ENCODE measurements around the gene KCNJ4.
"Not testable (repeated sequence)": the region's sequence is repeated elsewhere in the genome, so short reads cannot be mapped to it uniquely, and the experiment has no call there.

Gene KCNJ4

DNA sequence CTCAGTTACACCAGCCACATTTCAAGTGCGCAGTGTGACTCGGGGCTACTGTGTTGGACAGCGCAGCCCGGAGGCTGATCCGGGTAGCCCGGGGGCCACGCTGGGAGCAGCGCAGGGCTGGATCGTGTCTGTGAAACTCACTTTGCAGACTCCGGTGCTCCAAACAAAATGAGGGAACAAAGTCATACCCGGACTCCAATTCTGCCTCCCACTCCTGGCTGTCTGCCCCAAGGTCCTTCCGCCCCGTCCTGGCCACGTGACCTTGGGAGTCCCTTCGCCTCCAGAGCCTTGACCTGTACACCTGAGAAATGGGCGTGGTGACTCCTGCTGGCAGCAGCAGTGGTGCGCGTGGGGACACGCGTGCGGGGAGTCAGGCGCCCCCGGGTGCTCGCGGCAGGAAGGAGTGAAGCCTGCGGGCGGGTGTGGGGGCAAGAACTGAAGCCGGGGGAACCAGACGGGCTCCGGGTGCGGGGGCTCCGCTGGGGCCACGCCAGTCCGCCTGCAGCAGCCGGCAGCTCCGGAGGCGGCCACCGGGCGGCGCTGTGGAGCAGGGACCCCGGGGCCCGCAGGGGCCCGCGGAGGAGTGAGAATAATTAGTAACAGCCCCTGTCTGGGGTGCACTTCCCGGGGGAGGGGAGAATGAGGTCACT is 42.4 kb downstream of the KCNJ4 start:
- peak; percentile 86 for DNase-seq

DNA sequence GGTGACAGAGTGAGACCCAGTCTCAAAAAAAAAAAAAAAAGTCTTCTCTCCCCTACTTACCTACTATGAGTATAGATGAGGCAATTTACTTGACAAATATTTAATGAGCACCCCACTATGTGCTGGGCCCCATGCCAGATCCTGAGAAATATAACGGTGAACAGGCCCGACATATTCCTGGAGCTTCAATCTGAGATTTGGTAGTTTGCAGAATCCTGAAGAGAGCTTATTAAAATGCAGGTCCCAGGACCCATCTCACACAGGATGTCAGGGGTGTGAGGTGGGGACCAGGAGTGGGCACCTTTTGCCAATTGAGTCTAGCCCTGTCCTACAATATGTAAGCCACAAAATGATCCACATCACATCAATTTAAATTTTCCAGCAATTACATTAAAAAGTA is 44.0 kb downstream of the KCNJ4 start:
- no peak for DNase-seq

DNA sequence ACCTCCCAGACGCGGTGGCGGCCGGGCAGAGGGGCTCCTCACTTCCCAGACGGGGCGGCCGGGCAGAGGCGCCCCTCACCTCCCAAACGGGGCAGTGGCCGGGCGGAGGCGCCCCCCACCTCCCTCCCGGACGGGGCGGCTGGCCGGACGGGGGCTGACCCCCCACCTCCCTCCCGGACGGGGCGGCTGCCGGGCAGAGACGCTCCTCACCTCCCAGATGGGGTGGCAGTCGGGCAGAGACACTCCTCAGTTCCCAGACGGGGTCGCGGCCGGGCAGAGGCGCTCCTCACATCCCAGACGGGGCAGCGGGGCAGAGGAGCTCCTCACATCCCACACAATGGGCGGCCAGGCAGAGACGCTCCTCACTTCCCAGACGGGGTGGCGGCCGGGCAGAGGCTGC is 45.1 kb downstream of the KCNJ4 start:
- DNase-seq: not testable (repeated sequence)

DNA sequence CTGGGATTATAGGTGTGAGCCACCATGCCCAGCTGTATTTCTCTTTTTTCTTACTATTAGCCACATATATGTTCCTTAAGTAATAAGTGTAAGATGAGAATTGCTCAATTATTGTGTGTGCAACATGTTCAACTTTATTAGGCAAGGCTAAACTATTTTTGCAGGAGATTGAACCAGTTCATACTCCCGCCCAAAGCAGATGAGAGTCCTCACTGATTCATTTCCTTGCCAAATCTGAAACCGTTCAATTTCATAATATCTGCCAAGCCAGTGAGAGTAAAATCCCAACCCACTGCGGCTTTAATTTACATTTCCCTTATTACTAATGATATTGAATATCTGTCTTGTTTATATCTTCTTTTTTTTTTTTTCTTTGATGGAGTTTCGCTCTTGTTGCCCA is 48.4 kb downstream of the KCNJ4 start:
- no peak for DNase-seq

DNA sequence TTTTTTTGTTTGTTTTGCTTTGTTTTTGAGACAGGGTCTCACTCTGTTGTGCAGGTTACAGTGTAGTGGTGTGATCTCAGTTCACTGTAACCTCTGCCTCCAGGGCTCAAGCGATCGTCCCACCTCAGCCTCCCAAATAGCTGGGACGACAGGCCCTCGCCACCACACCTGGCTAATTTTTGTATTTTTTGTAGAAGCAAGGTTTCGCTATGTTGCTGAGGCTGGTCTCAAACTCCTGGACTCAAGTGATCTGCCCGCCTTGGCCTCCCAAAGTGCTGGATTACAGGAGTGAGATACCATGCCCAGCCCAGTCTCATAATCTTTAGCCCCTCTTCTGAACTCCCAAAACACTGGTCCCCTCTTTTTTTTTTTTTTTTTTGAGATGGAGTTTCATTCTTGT is 50.6 kb downstream of the KCNJ4 start:
- no peak for DNase-seq

DNA sequence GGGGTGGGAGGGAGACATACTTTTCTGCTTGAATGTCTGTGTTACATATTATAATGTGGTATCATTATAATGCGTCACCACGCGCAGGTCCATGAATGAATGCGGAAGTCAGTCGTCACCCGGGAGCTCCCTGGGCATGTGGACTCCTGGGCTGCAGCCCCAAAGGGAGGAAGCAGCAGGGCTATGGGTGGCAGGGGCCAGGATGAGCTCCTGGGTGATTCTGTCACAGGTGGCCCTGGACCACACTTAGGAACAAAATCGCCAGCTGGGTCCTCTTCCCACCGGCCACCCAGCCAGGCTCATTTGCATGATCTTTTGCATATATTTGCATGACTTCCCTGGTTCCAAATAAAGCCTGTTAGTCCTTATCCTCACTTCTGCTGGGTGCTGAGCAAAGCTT is 51.2 kb downstream of the KCNJ4 start:
- no peak for DNase-seq

DNA sequence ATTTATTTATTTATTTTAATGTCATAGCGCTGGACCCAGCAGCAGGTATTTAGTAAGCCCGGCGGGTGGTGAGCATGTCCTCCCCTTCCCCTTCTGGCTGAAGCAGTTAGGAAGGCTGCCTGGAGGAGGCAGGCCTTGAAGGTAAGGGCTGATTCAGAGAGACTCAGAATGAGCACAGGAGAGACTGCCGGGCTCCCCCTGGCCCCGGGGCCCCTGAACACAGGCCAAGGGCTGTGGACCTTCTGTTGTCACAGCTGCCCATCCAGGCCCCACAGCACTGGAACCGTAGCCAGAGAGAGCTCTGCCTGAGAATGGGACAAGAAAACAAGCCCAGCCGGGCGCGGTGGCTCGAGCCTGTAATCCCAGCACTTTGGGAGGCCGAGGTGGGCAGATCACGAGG is 52.8 kb downstream of the KCNJ4 start:
- no peak for DNase-seq

DNA sequence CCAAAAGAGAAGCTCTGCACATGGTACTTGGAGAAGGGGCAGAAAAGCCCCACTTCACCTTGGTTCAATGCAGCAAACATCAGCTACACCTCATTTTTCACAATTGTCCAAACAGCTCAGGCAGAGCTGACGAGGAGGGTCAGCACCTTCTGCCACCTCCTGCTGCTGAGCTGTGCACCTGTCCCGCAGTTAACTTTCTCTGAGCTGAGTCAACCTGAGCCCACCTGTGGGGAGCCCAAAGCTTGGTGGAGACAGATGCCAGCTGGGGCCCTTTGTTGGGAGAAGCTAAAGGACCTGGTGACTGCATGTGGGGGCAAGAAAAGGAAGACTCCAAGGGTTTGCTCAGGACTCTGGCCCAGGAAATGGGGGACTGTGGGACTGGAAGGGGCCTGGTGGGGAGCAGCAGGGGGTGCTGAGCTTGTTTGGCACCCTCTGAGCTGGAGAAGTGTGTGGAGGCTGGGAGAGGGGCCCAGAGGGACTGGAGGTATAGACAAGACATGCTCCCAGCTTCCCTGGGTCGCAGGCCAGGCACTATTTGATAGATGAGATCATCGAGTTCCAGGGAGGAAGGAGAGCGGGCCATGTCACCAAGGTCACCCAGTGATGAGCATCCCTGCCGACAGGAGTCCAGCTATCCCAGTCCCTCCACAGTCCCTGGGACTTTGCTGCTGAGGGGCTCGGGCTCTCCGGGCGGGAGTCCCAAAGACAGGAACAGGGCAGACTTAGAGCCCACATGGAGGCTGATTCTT is 53.5 kb downstream of the KCNJ4 start:
- DNase-seq: peak; percentile 86

DNA sequence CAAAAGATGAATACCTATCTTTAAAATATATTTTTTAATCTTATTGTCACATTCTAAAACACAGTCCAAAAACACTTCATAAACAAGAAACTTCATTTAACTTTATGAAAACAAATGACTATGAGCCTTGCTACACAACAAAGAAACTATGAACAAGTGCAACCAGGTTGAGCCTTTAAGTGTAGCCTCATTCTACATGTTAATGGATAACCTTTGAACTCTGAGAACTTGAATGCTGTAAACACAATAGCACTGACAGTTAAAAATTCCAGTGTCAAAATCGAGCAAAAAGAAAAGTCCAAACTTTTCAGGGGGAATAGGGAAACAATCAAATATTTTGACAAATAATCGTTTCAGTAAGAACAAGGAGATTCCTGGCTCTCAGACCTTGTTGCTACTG is 54.7 kb downstream of the KCNJ4 start:
- not testable (repeated sequence) for DNase-seq

DNA sequence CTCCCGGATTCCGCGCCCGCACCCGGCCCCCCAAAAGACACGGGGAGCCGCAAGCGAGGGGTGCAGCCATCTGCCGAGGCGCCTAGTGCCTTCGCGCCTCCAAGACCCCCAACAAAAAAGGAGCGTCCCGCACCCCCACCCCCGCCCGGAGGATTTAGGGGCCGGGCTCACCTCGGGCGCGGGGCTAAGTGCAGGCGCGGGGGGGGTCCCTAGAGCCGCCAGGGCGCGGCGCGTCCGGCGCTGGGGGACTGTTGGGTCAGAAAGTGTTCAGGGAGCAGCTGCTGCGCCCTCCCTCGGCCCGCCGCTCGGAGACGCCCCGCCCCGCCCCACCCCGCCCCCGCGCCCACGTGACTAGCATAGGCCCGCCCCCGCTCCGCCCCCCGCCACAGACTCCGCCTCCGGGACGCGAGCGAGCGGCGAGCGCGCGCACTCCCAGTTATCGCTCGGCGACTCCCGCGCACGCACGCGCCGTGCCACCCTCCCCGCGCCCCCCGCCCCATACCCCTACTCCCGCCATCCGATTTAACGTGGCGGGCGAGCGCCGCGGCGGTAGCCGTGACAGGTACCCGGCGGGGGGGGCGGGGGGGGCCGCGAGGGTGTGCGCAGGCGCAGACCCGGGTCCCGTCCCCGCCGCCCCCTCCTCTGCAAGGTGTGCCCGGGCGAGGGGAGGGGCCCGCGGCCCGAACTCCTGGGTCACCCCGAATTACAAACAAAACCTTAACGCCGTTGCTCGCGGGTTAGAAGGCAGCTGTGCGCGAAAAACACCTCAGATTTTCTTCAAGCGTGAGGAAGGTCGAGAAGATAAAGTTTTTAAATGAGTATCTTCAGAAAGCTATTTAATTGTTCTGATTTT is 56.2 kb downstream of the KCNJ4 start:
- peak; percentile 93 for DNase-seq

DNA sequence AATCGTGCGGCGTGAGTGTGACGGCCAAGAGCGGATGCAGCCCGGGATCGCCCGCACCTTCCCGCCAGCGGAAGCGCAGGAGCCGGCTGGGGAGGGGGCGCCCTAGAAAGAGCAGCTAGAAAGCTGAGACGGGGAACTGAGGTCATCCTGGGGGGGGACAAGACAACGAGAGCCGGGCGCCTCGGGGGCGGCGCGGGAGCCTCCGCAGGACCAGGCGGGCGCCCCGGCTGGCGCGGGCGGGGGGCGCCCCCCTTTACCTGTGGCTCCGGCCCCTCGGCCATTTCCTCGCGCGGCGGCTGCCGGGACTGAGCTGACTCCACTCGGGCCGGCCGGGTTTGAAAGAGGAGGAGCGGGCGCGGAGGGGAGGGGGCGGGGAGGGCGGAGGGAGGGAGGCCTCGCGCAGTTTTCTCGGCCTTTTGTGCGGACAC is 56.8 kb downstream of the KCNJ4 start:
- DNase-seq: peak; percentile 68

DNA sequence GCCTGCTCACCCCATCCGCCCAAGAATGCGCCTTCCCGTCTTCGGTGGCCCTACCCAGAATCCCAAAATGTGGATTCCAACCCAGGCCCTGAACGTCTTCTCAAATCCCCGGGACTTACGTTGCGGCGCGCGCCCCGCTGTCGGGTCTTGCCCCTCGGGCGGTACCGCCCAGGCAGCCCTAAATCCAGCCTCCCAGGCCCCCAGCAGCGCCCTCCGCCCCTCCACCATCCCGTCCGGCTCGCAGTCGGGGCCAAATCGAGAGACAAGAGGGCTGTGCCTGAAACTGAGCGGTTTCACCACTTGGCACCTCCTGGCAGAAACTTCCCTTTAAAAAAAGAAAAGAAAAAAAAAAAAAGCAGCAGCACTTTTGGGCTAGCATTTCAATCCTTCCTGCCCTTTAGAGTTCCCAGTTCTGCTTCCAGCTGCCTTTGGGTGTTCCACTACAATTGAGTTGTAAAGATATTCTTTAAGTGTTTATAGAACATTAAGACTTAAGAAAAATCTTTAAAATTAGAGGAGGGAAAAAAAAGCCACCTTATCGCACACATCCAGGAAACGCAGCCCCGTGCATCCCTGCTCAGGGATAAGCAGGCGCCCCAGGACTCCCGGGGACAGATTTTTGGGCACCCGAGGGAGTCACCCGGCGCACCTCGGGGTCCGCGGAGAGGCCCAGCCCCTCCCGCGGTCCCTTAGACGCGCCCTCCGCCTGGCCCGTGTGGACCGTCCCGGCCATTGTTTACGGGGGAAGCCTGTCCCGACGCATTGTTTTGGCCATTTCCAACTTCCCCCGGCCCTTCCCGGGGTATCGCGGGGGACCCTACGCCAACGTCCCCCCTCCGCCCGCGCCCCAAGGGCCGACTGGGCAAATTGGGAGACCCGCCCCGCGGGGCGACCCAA is 57.6 kb downstream of the KCNJ4 start:
- DNase-seq: peak; percentile 86

DNA sequence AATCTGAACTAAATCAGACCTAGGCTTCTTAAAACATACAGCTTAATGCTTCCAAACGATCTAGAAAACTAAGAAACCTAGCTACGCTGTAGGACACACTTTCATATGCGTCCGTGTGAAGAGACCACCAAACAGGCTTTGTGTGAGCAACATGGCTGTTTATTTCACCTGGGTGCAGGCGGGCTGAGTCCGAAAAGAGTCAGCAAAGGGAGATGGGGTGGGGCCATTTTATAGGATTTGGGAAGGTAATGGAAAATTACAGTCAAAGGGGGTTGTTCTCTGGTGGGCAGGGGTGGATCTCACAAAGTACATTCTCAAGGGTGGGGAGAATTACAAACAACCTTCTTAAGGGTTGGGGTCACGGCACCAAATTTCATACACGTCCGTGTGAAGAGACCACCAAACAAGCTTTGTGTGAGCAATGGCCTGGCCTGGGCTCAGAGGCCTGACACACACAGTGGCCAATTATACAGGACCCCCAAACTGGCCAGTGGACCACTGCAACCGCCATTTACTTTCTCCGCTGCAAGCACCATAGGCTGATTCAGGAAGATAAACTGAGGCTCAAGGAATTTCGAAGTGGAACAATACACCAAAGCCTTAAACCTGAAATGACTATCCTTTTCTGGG is 58.4 kb downstream of the KCNJ4 start:
- not testable (repeated sequence) for DNase-seq

DNA sequence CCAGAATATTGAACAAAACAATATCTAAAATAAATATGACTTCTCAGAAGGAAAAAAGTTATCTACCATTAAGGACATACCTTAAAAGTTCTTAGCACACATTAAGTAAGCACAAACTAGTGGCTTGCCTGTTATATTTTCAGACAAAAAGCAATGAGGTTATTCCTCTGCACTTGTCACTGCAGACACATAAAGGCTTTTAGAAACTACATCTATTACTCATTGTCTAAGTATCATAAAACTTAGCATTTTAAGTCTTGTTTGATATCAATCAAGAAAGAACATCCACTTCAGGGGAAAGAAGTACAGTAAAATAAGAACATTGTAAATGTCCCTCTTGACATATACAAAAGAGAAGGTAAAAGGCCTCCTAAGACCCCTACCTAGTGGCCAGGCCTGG is 59.1 kb downstream of the KCNJ4 start:
- not testable (repeated sequence) for DNase-seq

DNA sequence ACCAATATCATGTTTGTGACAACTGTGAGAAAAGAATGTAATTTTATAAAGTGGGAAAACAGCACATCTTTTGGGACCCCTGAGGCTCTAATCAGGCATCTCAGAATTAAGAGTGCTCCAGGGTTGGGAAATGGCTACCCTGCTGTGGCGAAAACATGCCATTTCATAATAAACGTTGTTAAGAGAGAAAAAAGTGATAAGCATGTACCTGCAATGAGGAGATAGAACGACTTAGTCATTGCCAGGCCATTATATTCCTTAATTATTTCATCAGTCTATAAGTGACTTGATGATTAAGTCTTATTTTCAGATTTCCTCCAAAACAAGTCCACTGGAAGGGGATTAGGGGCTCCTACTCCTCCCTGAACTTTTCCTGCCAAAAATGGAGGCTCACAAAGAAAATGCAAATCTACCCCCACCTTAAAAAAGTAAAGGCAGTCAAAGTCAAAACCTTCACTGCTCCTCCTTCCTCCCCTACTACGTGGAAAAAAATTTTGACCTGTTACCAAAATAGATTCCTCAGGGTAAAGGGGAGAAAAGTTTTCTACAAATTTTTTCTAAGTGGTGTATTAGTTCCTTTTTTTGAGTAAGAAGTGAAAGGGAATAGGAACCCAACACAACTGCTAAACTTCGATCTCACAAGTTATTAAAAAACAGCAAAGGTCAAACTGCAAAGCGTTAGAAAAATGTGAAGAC is 59.9 kb downstream of the KCNJ4 start:
- DNase-seq: peak; percentile 61

DNA sequence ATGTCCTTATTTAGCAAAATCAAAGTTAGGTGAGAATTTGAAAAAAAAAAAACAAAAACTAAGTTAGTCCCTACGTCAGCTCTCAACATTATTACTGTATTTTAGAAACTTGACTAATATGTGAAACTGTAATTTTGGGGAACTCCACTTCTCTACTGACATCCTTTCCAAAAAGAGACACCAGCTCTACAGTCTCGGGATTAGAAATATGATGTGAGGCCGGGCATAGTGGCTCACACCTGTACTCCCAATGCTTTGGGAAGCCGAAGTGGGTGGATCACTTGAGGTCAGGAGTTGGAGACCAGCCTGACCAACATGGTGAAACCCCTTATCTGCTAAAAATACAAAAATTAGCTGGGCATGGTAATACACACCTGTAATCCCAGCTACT is 65.6 kb downstream of the KCNJ4 start:
- DNase-seq: peak; percentile 64

DNA sequence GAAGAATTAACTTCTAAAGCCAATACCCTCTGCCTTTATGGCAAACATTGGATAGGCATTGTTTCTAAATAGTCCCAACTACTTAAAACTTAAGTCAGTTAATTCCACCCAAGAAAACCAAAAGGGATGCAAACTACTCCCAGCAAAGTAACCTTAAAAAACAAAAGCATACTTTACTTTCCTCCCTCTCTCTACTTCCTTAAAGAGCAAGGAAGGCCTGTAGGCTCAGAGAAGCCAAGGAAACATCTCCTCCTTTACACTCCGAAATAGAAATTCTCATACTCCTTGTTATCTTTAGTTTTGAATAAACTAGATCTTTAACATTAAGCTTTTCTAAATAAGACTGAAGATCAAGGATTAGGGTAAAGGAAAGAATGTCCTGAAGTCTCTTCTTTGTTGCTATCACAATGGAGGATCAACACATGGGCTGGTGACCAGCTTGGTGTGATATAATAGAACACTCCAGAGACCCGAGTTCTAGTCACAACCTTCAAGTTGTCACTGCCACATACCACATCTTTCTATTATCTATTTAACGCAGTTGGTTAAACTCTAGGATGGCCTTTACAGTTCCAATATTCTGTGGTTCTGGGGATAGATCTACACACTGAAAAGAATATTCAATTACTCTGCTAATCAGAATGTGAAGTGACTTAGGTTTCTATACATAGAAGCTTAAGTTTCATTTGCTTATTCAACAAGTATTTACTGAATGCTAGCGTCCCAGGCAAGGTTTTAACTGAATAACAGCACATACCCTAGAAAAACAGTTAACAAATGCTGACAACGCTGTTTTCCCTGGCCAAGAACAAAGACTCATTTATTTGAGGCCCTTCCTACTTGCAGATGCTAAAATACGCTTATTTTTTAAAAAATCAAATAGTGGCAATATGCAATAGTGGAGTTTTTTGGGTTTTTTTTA is 66.2 kb downstream of the KCNJ4 start:
- peak; percentile 82 for DNase-seq

DNA sequence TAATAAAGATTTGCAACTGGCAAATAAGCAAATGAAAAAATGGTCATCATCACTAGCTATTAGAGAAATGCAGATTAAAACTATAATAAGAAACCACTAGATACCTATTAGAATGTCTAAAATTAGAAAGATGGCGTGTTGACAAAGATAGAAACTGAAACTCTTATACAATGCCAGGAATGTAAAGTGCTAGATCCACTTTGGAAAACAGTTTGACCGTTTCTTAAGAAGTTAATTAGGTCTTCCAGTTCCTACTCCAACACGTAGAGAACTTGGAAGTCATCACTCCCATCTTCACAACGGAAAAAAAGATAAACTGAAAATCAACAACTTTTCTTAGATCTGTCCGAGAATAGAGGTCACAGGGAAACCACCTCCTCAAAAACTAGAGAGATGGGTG is 68.1 kb downstream of the KCNJ4 start:
- DNase-seq: peak; percentile 15

DNA sequence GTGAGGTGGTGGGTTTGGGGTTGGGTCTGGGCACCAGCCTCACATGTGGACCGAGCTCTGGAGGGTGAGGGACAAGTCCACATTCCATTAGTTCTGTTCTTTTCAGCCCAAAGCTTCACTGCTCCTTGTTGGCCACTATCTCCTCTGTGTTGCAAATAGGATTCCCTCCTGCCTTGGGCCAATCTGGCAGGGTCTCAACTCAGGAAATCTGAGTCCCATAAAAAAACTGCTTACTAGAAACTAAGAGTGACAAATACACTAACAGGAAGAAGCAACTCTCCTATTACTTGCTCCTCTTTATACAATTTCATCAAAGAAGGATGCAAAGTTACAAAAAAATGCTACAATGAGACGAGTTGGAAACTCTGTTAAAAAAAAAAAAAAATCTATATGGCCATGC is 71.6 kb downstream of the KCNJ4 start:
- DNase-seq: no peak

DNA sequence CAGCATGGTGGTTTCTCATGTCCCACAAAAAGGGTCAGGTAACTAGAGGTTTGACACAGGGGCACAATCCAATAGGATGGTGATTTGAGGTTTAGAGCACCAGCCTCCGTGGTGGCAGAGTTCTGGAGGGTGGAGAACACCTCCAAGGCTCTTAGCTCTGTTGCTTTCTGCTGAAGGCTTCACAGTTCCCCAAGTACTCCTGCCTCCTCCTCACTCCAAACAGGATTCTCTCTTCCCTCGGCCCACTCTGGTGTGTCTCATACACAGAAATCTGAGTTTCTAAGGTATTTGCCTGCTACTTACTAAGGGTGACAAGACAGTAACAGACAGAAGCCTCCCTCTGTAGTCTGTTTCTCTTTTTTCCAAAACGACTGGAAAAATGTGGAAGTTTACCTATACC is 73.6 kb downstream of the KCNJ4 start:
- DNase-seq: not testable (repeated sequence)

All from RPMI8226 (cell line).